NCI-H526 treated with DMSO at 0.1 percent for 48 hours (cell line): ENCODE data around the gene SOX8.
"Not testable (repeated sequence)": the region's sequence is repeated elsewhere in the genome, so short reads cannot be mapped to it uniquely, and the experiment has no call there.

Experiments used
- DNase-seq: peaks from one replicate; lab custom pipeline; 2025; lab: John Stamatoyannopoulos, UW

Gene SOX8

GRCh38 chr16:955766-956165 is 25.8 kb upstream of the SOX8 start:
- DNase-seq: not testable (repeated sequence)

- DNase-seq: no peak
These were observed 22.1 kb upstream of the SOX8 start for GRCh38 chr16:959232-960040.

GRCh38 chr16:962366-962765 is 19.2 kb upstream of the SOX8 start:
- no peak for DNase-seq

GRCh38 chr16:962901-963814 is 18.4 kb upstream of the SOX8 start:
- no peak for DNase-seq

GRCh38 chr16:963913-964312 is 17.7 kb upstream of the SOX8 start:
- no peak for DNase-seq

GRCh38 chr16:964356-965035 is 17.1 kb upstream of the SOX8 start:
- DNase-seq: no peak

GRCh38 chr16:965036-965395 is 16.6 kb upstream of the SOX8 start:
- no peak for DNase-seq

GRCh38 chr16:965487-965886 is 16.1 kb upstream of the SOX8 start:
- DNase-seq: no peak

- DNase-seq: no peak
These were observed 15.5 kb upstream of the SOX8 start for GRCh38 chr16:966035-966434.

GRCh38 chr16:966505-966904 is 15.1 kb upstream of the SOX8 start:
- no peak for DNase-seq

- no peak for DNase-seq
These were observed 14.5 kb upstream of the SOX8 start for GRCh38 chr16:967077-967541.

- DNase-seq: no peak
These were observed 13.8 kb upstream of the SOX8 start for GRCh38 chr16:967546-968295.

- DNase-seq: no peak
These were observed 12.9 kb upstream of the SOX8 start for GRCh38 chr16:968620-969019.

GRCh38 chr16:969508-970385 is 11.8 kb upstream of the SOX8 start:
- no peak for DNase-seq

- DNase-seq: no peak
These were observed 11.2 kb upstream of the SOX8 start for GRCh38 chr16:970386-970765.

GRCh38 chr16:970766-971581 is 10.6 kb upstream of the SOX8 start, which contains the start of gene LMF1:
Gene LMF1 (minus strand): TSS chr16:970984. CDS start chr16:970980, 4 bp downstream.
- DNase-seq: peak; percentile 49

- DNase-seq: no peak
These were observed 10.0 kb upstream of the SOX8 start for GRCh38 chr16:971582-971905.

- no peak for DNase-seq
These were observed 9.6 kb upstream of the SOX8 start for GRCh38 chr16:971981-972315.

GRCh38 chr16:972316-973002 is 9.1 kb upstream of the SOX8 start:
- peak; percentile 38 for DNase-seq
